OCI-LY7 (cell line): Measurements from ENCODE around the gene C1orf74. TPM values are rescaled to one million over a fixed set of nuclear protein-coding genes. Genes with fewer than 3 reads are reported as not detected.

Experiments
- BruUV-seq: library from RNA; stranded (reverse); fragments of 400-500 nt; replicated peaks from 2 replicates; lab custom pipeline; 2021; lab: Mats Ljungman, UMichigan
- CTCF ChIA-PET: fragments of 300-600 bp; sonication (Branson Sonifier 250); formaldehyde crosslinking; loops from one replicate; lab custom pipeline; 2022; ENCODE audit warnings: antibody characterized with exemption; ENCODE audit not compliant: unreplicated experiment; lab: Charles Lee
- POLR2A ChIA-PET: fragments of 300-600 bp; sonication (Branson Sonifier 250); formaldehyde crosslinking; loops from one replicate; lab custom pipeline; 2022; ENCODE audit warnings: antibody characterized with exemption; lab: Charles Lee
- DNase-seq: peaks from one replicate; pipeline ENCODE4 v3.0.0-alpha.2; 2015; ENCODE audit warnings: low spot score
- H2AFZ ChIP-seq: fragments of 200-600 bp; sonication (generic), shearing (Covaris generic); 2 replicates; pipeline ENCODE4 v1.6.1; 2014; ENCODE audit warnings: mild to moderate bottlenecking, antibody characterized with exemption, low read length, moderate library complexity
- H3K27ac ChIP-seq: fragments of 200-600 bp; sonication (generic); 2 replicates; pipeline ENCODE4 v1.5.1; 2014; ENCODE audit warnings: mixed run types, low read depth, mild to moderate bottlenecking, moderate library complexity, low read length, inconsistent platforms; ENCODE audit not compliant: poor library complexity, severe bottlenecking
- H3K36me3 ChIP-seq: fragments of 200-600 bp; sonication (generic); 2 replicates; pipeline ENCODE4 v1.6.1; 2014; ENCODE audit warnings: mild to moderate bottlenecking, antibody characterized with exemption, low read length, moderate library complexity, mixed read lengths; ENCODE audit not compliant: insufficient read depth
- H3K4me1 ChIP-seq: fragments of 200-600 bp; sonication (generic); 2 replicates; pipeline ENCODE4 v1.5.1; 2014; ENCODE audit warnings: mild to moderate bottlenecking, low read length; ENCODE audit not compliant: insufficient read depth, poor library complexity, severe bottlenecking
- H3K4me2 ChIP-seq: fragments of 200-600 bp; sonication (generic); 2 replicates; pipeline ENCODE4 v1.6.1; 2014; ENCODE audit warnings: mild to moderate bottlenecking, low read length
- H3K4me3 ChIP-seq: fragments of 200-600 bp; sonication (generic); 2 replicates; pipeline ENCODE4 v1.5.1; 2014; ENCODE audit warnings: mild to moderate bottlenecking, low read depth, low read length; ENCODE audit not compliant: poor library complexity, severe bottlenecking
- H3K79me2 ChIP-seq: fragments of 200-600 bp; sonication (generic); 2 replicates; pipeline ENCODE4 v1.6.1; 2016; ENCODE audit warnings: low read depth, mild to moderate bottlenecking, low read length, moderate library complexity, mixed read lengths; ENCODE audit not compliant: insufficient read depth
- H3K9me2 ChIP-seq: fragments of 200-600 bp; sonication (generic); 2 replicates; pipeline ENCODE4 v1.6.1; 2016; ENCODE audit warnings: mild to moderate bottlenecking, low read length, mixed read lengths; ENCODE audit not compliant: insufficient read depth
- H3K9me3 ChIP-seq: fragments of 200-600 bp; sonication (generic); 2 replicates; pipeline ENCODE4 v1.6.1; 2014; ENCODE audit warnings: mild to moderate bottlenecking, mixed run types, low read length, mixed read lengths
- H4K20me1 ChIP-seq: fragments of 200-600 bp; sonication (generic); 2 replicates; pipeline ENCODE4 v1.6.1; 2014; ENCODE audit warnings: mild to moderate bottlenecking, antibody characterized with exemption, low read length, moderate library complexity, mixed read lengths; ENCODE audit not compliant: insufficient read depth
- EZH2phosphoT487 ChIP-seq: fragments of 200-600 bp; sonication (generic); IDR thresholded peaks from 2 replicates; pipeline ENCODE4 v1.6.1; 2018; ENCODE audit warnings: low read depth, borderline replicate concordance, mild to moderate bottlenecking, mixed run types, antibody characterized with exemption, low read length, moderate library complexity, mixed read lengths
- intact Hi-C: fragments of 100-400 bp; cut with micrococcal nuclease; formaldehyde crosslinking; loops from one replicate; pipeline ENCODE4 v1.10.0; 2022; ENCODE audit not compliant: unreplicated experiment
- total RNA-seq, 2 experiments: library from RNA; depleted of rRNA in 1 of 2; stranded (reverse); fragments of >200 nt in 1 of 2; shearing (Covaris generic) in 1 of 2; gene quantifications; 2 replicates each; pipeline ENCODE4 v1.2.3, GENCODE V29; 2014 to 2022
- TF ChIP-seq, protein P1 (sequence below): fragments of 200-600 bp; sonication (generic); conservative IDR thresholded peaks from 2 replicates; pipeline ENCODE4 v1.5.1; 2014; ENCODE audit warnings: mild to moderate bottlenecking, antibody characterized with exemption, low read length, moderate library complexity, mixed read lengths

Gene C1orf74
- total RNA-seq, 2 experiments from 2014 or later, result 4.2 to 4.4 TPM

DNA sequence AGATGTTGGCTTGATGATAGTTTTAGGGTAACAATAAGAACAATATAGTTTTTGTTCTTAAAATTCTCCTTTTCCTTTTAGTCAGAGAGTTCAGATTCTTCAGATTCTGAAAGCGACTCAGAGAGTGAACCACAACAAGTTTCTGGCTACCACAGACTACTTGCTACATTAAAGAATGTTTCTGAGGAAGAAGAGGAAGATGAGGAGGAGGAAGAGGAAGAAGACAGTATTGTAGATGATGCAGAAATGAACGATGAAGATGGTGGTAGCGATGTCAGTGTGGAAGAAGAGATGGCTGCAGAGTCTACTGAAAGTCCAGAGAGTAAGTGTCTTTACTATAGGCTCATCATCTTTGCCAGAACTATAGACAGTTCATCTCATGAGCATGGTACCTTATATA is 46.4 kb upstream of the C1orf74 start:
- CTCF ChIA-PET, result interaction anchor here (0.6 kb wide), 1 partner anchor 1707 kb away, joined by 4 read pairs; no protein-coding TSS in a partner anchor
- peaks cover 61% of the 10 kb centered on the region for H3K36me3 ChIP-seq
- peaks cover 29% of the 10 kb centered on the region for H3K79me2 ChIP-seq
- no peak overlapping the region for H3K27ac ChIP-seq
- no peaks in the 10 kb centered on the region for H3K9me3 ChIP-seq
- intact Hi-C loops, result no loop called here
- H3K9me2 ChIP-seq, result no peaks in the 10 kb centered on the region
- H3K4me2 ChIP-seq, result no peak overlapping the region
- H3K4me1 ChIP-seq, result peaks cover 19% of the 10 kb centered on the region
- DNase-seq, result no peak
- TF ChIP-seq, protein P1, sequence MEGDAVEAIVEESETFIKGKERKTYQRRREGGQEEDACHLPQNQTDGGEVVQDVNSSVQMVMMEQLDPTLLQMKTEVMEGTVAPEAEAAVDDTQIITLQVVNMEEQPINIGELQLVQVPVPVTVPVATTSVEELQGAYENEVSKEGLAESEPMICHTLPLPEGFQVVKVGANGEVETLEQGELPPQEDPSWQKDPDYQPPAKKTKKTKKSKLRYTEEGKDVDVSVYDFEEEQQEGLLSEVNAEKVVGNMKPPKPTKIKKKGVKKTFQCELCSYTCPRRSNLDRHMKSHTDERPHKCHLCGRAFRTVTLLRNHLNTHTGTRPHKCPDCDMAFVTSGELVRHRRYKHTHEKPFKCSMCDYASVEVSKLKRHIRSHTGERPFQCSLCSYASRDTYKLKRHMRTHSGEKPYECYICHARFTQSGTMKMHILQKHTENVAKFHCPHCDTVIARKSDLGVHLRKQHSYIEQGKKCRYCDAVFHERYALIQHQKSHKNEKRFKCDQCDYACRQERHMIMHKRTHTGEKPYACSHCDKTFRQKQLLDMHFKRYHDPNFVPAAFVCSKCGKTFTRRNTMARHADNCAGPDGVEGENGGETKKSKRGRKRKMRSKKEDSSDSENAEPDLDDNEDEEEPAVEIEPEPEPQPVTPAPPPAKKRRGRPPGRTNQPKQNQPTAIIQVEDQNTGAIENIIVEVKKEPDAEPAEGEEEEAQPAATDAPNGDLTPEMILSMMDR, result no peak
- TF ChIP-seq EZH2phosphoT487, result no peak
- H2AFZ ChIP-seq, result no peak overlapping the region
- POLR2A ChIA-PET, result interaction anchor here (0.6 to 1.2 kb wide), 10 partner anchors 8 to 1967 kb away, joined by 3 to 6 read pairs (median 4); partner anchors contain the start of gene TRAF3IP3
- H4K20me1 ChIP-seq, result no peaks in the 10 kb centered on the region
- no TSS peak for BruUV-seq
- H3K4me3 ChIP-seq, result no peak overlapping the region

GRCh38 chr1:209829716-209830115 is 45.4 kb upstream of the C1orf74 start:
- H3K4me1 ChIP-seq, result peaks cover 19% of the 10 kb centered on the region
- no peaks in the 10 kb centered on the region for H3K9me3 ChIP-seq
- H3K27ac ChIP-seq, result no peak overlapping the region
- ChIA-PET CTCF (no interaction called here), POLR2A (interaction anchor here (0.7 to 1.2 kb wide), 2 partner anchors 10 to 74 kb away, joined by 3 to 4 read pairs; partner anchors contain the start of gene TRAF3IP3)
- H3K9me2 ChIP-seq, result no peaks in the 10 kb centered on the region
- BruUV-seq, result no TSS peak
- no peaks in the 10 kb centered on the region for H4K20me1 ChIP-seq
- peak overlapping the region; percentile 72 for H3K4me2 ChIP-seq
- intact Hi-C loops, result loop anchor here (5.0 kb wide), 2 partner anchors 47 to 1748 kb away; partner anchors contain the start of genes C1orf74 and SLC30A1
- peaks cover 51% of the 10 kb centered on the region for H3K36me3 ChIP-seq
- no peak overlapping the region for H2AFZ ChIP-seq
- DNase-seq, result no peak
- H3K79me2 ChIP-seq, result peaks cover 29% of the 10 kb centered on the region
- TF ChIP-seq, protein P1, result no peak
- no peak for TF ChIP-seq EZH2phosphoT487
- H3K4me3 ChIP-seq, result peak overlapping the region; percentile 98
